HepG2 (cell line): ENCODE measurements around the gene DNAJB11. TPM values are rescaled to one million over a fixed set of nuclear protein-coding genes. Genes with fewer than 3 reads are reported as not detected.

Experiments used
- KDM1A ChIP-seq: IDR thresholded peaks from 2 replicates; pipeline ENCODE4 v1.6.1; 2016; ENCODE audit warnings: missing compliant biosample characterization
- PAWR ChIP-seq: sonication (generic); formaldehyde crosslinking; IDR thresholded peaks from 2 replicates; pipeline ENCODE4 v1.4.0; 2020; ENCODE audit warnings: missing genetic modification reagents, mild to moderate bottlenecking, borderline replicate concordance
- ZNF136 ChIP-seq: sonication (generic); formaldehyde crosslinking; IDR thresholded peaks from 2 replicates; pipeline ENCODE4 v1.8.1; 2022; ENCODE audit warnings: low read depth, mild to moderate bottlenecking, moderate library complexity, missing genetic modification reagents
- ZNF720 ChIP-seq: sonication (generic); formaldehyde crosslinking; IDR thresholded peaks from 2 replicates; pipeline ENCODE4 v1.4.0; 2020; ENCODE audit warnings: missing genetic modification reagents
- ZNF737 ChIP-seq: sonication (generic); formaldehyde crosslinking; IDR thresholded peaks from 2 replicates; pipeline ENCODE4 v1.5.0; 2020; ENCODE audit warnings: missing genetic modification reagents, mild to moderate bottlenecking, borderline replicate concordance
- ZNF776 ChIP-seq: sonication (generic); formaldehyde crosslinking; IDR thresholded peaks from 2 replicates; pipeline ENCODE4 v1.4.0; 2020; ENCODE audit warnings: mild to moderate bottlenecking, missing genetic modification reagents
- polyA plus RNA-seq, 8 experiments: library from polyadenylated mRNA; depleted of rRNA in 3 of 8; stranded (reverse) in 7 of 8; unstranded in 1 of 8; fragments of >200 nt; fragmentation: Illumina TruSeq in 4 of 8; extraction: Trizol in 4 of 8; gene quantifications; 2 replicates each; pipeline versions ENCODE4 v1.2.1 to v1.2.3, GENCODE V29; 2011 to 2016; ENCODE audit warnings: low read depth in 4 of 8, missing spikeins in 1 of 8, mixed read lengths in 1 of 8; ENCODE audit not compliant: insufficient read depth in 1 of 8
- total RNA-seq, 5 experiments: library from RNA; depleted of rRNA; stranded (reverse); fragments of >200 nt; fragmentation: Illumina TruSeq; extraction: Trizol; gene quantifications; 2 replicates each; pipeline ENCODE4 v1.2.3, GENCODE V29; 2016; ENCODE audit warnings: low read depth in 1 of 5
- TF ChIP-seq, protein P1 (sequence below): sonication (generic); formaldehyde crosslinking; conservative IDR thresholded peaks from 2 replicates; pipeline ENCODE4 v1.8.0; 2022; ENCODE audit warnings: low read depth, missing genetic modification reagents
- TF ChIP-seq, protein P2 (sequence below): sonication (generic); formaldehyde crosslinking; IDR thresholded peaks from 2 replicates; pipeline ENCODE4 v1.4.0; 2020; ENCODE audit warnings: missing genetic modification reagents, mild to moderate bottlenecking, borderline replicate concordance
- TF ChIP-seq, protein P3 (sequence below): sonication (generic); formaldehyde crosslinking; IDR thresholded peaks from 2 replicates; pipeline ENCODE4 v1.4.0; 2020; ENCODE audit warnings: mild to moderate bottlenecking, low read depth, missing genetic modification reagents
- TF ChIP-seq, protein P4 (sequence below): sonication (generic); formaldehyde crosslinking; IDR thresholded peaks from 2 replicates; pipeline ENCODE4 v1.5.1; 2020; ENCODE audit warnings: missing genetic modification reagents, mild to moderate bottlenecking, borderline replicate concordance
- TF ChIP-seq, protein P5 (sequence below): sonication (generic); formaldehyde crosslinking; conservative IDR thresholded peaks from 2 replicates; pipeline ENCODE4 v1.8.1; 2023; ENCODE audit warnings: missing genetic modification reagents

Gene DNAJB11
- total and polyA plus RNA-seq, 2 of the 13 experiments (the other 11 are each of a cell fraction or from before 2014, with no cell fraction given), result 41.0 to 132 TPM

DNA sequence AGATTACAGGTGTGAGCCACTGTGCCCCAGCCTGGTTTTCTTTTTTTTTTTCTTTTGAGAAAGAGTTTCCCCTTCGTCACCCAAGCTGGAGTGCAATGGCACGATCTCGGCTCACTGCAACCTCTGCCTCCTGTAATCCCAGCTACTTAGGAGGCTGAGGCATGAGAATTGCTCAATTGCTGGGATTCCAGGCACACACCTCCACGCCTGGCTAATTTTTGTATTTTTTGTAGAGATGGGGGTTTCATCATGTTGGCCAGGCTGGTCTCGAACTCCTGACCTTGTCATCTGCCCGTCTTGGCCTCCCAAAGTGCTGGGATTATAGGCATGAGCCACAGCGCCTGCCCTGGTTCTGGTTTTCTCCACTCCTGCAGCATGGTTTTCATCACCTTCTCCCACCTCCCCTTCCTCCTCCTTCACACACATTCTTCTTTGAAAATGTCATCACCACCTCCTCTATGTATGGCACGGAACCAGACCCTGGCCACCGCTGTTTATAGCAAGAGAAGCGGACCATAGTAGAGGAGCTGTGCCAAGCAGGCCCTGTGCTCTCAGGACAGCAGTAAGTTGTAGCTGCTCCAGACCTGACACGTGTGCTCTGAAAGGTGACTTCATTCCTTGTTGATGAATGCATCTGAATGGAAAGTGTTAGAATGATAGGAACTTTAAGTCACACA is 27.7 kb downstream of the DNAJB11 start (continued):
- TF ChIP-seq, protein P1, sequence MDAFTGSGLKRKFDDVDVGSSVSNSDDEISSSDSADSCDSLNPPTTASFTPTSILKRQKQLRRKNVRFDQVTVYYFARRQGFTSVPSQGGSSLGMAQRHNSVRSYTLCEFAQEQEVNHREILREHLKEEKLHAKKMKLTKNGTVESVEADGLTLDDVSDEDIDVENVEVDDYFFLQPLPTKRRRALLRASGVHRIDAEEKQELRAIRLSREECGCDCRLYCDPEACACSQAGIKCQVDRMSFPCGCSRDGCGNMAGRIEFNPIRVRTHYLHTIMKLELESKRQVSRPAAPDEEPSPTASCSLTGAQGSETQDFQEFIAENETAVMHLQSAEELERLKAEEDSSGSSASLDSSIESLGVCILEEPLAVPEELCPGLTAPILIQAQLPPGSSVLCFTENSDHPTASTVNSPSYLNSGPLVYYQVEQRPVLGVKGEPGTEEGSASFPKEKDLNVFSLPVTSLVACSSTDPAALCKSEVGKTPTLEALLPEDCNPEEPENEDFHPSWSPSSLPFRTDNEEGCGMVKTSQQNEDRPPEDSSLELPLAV (CRISPR knock-in tag), result no peak
- TF ChIP-seq PAWR (CRISPR knock-in tag) (no peak), ZNF720 (no peak), KDM1A (CRISPR knock-in tag) (0 out of 2 replicates have a peak, but pooled peaks have one; percentile 9), ZNF776 (CRISPR knock-in tag) (no peak), ZNF737 (CRISPR knock-in tag) (no peak), ZNF136 (CRISPR knock-in tag) (no peak)
- TF ChIP-seq, protein P2, sequence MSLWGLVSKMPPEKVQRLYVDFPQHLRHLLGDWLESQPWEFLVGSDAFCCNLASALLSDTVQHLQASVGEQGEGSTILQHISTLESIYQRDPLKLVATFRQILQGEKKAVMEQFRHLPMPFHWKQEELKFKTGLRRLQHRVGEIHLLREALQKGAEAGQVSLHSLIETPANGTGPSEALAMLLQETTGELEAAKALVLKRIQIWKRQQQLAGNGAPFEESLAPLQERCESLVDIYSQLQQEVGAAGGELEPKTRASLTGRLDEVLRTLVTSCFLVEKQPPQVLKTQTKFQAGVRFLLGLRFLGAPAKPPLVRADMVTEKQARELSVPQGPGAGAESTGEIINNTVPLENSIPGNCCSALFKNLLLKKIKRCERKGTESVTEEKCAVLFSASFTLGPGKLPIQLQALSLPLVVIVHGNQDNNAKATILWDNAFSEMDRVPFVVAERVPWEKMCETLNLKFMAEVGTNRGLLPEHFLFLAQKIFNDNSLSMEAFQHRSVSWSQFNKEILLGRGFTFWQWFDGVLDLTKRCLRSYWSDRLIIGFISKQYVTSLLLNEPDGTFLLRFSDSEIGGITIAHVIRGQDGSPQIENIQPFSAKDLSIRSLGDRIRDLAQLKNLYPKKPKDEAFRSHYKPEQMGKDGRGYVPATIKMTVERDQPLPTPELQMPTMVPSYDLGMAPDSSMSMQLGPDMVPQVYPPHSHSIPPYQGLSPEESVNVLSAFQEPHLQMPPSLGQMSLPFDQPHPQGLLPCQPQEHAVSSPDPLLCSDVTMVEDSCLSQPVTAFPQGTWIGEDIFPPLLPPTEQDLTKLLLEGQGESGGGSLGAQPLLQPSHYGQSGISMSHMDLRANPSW (CRISPR knock-in tag), result no peak
- TF ChIP-seq, protein P3, sequence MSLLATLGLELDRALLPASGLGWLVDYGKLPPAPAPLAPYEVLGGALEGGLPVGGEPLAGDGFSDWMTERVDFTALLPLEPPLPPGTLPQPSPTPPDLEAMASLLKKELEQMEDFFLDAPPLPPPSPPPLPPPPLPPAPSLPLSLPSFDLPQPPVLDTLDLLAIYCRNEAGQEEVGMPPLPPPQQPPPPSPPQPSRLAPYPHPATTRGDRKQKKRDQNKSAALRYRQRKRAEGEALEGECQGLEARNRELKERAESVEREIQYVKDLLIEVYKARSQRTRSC (CRISPR knock-in tag), result no peak
- TF ChIP-seq, protein P4, sequence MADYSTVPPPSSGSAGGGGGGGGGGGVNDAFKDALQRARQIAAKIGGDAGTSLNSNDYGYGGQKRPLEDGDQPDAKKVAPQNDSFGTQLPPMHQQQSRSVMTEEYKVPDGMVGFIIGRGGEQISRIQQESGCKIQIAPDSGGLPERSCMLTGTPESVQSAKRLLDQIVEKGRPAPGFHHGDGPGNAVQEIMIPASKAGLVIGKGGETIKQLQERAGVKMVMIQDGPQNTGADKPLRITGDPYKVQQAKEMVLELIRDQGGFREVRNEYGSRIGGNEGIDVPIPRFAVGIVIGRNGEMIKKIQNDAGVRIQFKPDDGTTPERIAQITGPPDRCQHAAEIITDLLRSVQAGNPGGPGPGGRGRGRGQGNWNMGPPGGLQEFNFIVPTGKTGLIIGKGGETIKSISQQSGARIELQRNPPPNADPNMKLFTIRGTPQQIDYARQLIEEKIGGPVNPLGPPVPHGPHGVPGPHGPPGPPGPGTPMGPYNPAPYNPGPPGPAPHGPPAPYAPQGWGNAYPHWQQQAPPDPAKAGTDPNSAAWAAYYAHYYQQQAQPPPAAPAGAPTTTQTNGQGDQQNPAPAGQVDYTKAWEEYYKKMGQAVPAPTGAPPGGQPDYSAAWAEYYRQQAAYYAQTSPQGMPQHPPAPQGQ (CRISPR knock-in tag), result no peak
- TF ChIP-seq, protein P5, sequence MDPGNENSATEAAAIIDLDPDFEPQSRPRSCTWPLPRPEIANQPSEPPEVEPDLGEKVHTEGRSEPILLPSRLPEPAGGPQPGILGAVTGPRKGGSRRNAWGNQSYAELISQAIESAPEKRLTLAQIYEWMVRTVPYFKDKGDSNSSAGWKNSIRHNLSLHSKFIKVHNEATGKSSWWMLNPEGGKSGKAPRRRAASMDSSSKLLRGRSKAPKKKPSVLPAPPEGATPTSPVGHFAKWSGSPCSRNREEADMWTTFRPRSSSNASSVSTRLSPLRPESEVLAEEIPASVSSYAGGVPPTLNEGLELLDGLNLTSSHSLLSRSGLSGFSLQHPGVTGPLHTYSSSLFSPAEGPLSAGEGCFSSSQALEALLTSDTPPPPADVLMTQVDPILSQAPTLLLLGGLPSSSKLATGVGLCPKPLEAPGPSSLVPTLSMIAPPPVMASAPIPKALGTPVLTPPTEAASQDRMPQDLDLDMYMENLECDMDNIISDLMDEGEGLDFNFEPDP (CRISPR knock-in tag), result no peak
